Upper lobe of right lung (tissue), 1 donor: ENCODE measurements around the gene PCDHB12. TPM values are rescaled to one million over a fixed set of nuclear protein-coding genes. Genes with fewer than 3 reads are reported as not detected.
"Not testable (repeated sequence)": the region's sequence is repeated elsewhere in the genome, so short reads cannot be mapped to it uniquely, and the experiment has no call there.

Experiments
- ATAC-seq: fragments of 200-7000 bp; cut with Tn5 transposase; one replicate; pipeline ENCODE4 v1.9.1; 2020; ENCODE audit warnings: mild to moderate bottlenecking, moderate library complexity
- DNase-seq: peaks from one replicate; pipeline ENCODE4 v3.0.0-alpha.2; 2020
- H3K27ac ChIP-seq: fragments of 200-600 bp; one replicate; pipeline ENCODE4 v1.8.0; 2022
- H3K27me3 ChIP-seq: fragments of 200-600 bp; one replicate; pipeline ENCODE4 v1.8.0; 2022; ENCODE audit warnings: mild to moderate bottlenecking
- H3K36me3 ChIP-seq: fragments of 200-600 bp; one replicate; pipeline ENCODE4 v1.8.0; 2022
- H3K4me1 ChIP-seq: fragments of 200-600 bp; one replicate; pipeline ENCODE4 v1.8.0; 2022
- H3K4me3 ChIP-seq: fragments of 200-600 bp; one replicate; pipeline ENCODE4 v1.8.0; 2022; ENCODE audit warnings: mild to moderate bottlenecking
- H3K9me3 ChIP-seq: fragments of 200-600 bp; one replicate; pipeline ENCODE4 v1.8.0; 2022
- CTCF ChIP-seq: fragments of 200-600 bp; IDR thresholded peaks from one replicate; pipeline ENCODE4 v1.8.0; 2022; ENCODE audit warnings: antibody characterized with exemption
- intact Hi-C: fragments of 100-400 bp; cut with DNase I; formaldehyde crosslinking; loops from one replicate; pipeline ENCODE4 v1.11.0; 2022
- total RNA-seq: library from RNA; stranded (reverse); fragmentation: NEBNext Ultra II Directional; extraction: Animal tissue kit (Norgen Biotek cat#: 25700); gene quantifications from one replicate; pipeline ENCODE4 v1.2.1, GENCODE V29; 2021
- donor health status: DM: no; HTN: yes; CAD: no; lungs with severe emphysema.

Gene PCDHB12
- total RNA-seq, 1 donor from 2014 or later, result 2.8 TPM

- peaks cover 72% of the 10 kb centered on the region for H3K9me3 ChIP-seq
Observed at GRCh38 chr5:141245250-141245717, 36.8 kb downstream of the PCDHB12 start, which contains the start of gene PCDHB15. Gene PCDHB15, plus strand, starts transcription at chr5:141245395. Its CDS starts 184 bp downstream, at chr5:141245579.

GRCh38 chr5:141246971-141247370, 38.5 kb downstream of the PCDHB12 start:
- H3K9me3 ChIP-seq, result peaks cover 81% of the 10 kb centered on the region
- H3K4me3 ChIP-seq, H3K4me1 ChIP-seq, H3K27ac ChIP-seq, intact Hi-C loops, H3K27me3 ChIP-seq, DNase-seq, ATAC-seq, H3K36me3 ChIP-seq: not testable (repeated sequence)

More at GRCh38 chr5:141245250-141245717, 36.8 kb downstream of the PCDHB12 start, which contains the start of gene PCDHB15:
- Histone ChIP-seq H3K27ac (no peak within 1 kb of the TSS), H3K36me3 (no peaks in the 10 kb centered on the region), H3K27me3 (no peaks in the 10 kb centered on the region), H3K4me3 (peak within 1 kb of the TSS; percentile 33), H3K4me1 (no peaks in the 10 kb centered on the region)
- no peak for DNase-seq
- TF ChIP-seq CTCF, result peak; percentile 28
- intact Hi-C loops, result no loop called here
- no peak for ATAC-seq

- H3K27me3 ChIP-seq, ATAC-seq, H3K4me1 ChIP-seq, intact Hi-C loops, DNase-seq, H3K27ac ChIP-seq, H3K36me3 ChIP-seq, H3K4me3 ChIP-seq: not testable (repeated sequence)
- peaks cover 85% of the 10 kb centered on the region for H3K9me3 ChIP-seq
Observed at GRCh38 chr5:141247434-141247833, 38.9 kb downstream of the PCDHB12 start.

GRCh38 chr5:141250576-141250975, 42.1 kb downstream of the PCDHB12 start:
- Histone ChIP-seq H3K4me3 (no peak overlapping the region), H3K36me3 (no peaks in the 10 kb centered on the region), H3K27ac (no peak overlapping the region), H3K9me3 (peaks cover 88% of the 10 kb centered on the region), H3K4me1 (no peaks in the 10 kb centered on the region), H3K27me3 (no peaks in the 10 kb centered on the region)
- no peak for TF ChIP-seq CTCF
- DNase-seq, result no peak
- intact Hi-C loops, result no loop called here
- no peak for ATAC-seq

- H3K36me3 ChIP-seq, result no peaks in the 10 kb centered on the region
- intact Hi-C loops, result no loop called here
- no peak for ATAC-seq
- no peak overlapping the region for H3K27ac ChIP-seq
- no peak overlapping the region for H3K4me3 ChIP-seq
- DNase-seq, result no peak
- peaks cover 98% of the 10 kb centered on the region for H3K9me3 ChIP-seq
- TF ChIP-seq CTCF, result no peak
- no peaks in the 10 kb centered on the region for H3K27me3 ChIP-seq
- H3K4me1 ChIP-seq, result no peaks in the 10 kb centered on the region
Observed at GRCh38 chr5:141258464-141258863, 49.9 kb downstream of the PCDHB12 start.

GRCh38 chr5:141258948-141259347, 50.4 kb downstream of the PCDHB12 start:
- H3K4me3 ChIP-seq, result no peak overlapping the region
- intact Hi-C loops, result no loop called here
- DNase-seq, result no peak
- ATAC-seq, result no peak
- no peaks in the 10 kb centered on the region for H3K27me3 ChIP-seq
- no peaks in the 10 kb centered on the region for H3K36me3 ChIP-seq
- H3K27ac ChIP-seq, result no peak overlapping the region
- TF ChIP-seq CTCF, result no peak
- H3K4me1 ChIP-seq, result no peaks in the 10 kb centered on the region
- H3K9me3 ChIP-seq, result peaks cover 98% of the 10 kb centered on the region
